GM15510 (cell line): ENCODE measurements around the gene PCCA.

Source experiments
- POLR2A ChIP-seq: IDR thresholded peaks from 3 replicates; pipeline ENCODE4 v1.6.1; 2011; ENCODE audit warnings: borderline replicate concordance; ENCODE audit not compliant: insufficient read length; ENCODE audit errors: extremely low read depth

PCCA gene

DNA sequence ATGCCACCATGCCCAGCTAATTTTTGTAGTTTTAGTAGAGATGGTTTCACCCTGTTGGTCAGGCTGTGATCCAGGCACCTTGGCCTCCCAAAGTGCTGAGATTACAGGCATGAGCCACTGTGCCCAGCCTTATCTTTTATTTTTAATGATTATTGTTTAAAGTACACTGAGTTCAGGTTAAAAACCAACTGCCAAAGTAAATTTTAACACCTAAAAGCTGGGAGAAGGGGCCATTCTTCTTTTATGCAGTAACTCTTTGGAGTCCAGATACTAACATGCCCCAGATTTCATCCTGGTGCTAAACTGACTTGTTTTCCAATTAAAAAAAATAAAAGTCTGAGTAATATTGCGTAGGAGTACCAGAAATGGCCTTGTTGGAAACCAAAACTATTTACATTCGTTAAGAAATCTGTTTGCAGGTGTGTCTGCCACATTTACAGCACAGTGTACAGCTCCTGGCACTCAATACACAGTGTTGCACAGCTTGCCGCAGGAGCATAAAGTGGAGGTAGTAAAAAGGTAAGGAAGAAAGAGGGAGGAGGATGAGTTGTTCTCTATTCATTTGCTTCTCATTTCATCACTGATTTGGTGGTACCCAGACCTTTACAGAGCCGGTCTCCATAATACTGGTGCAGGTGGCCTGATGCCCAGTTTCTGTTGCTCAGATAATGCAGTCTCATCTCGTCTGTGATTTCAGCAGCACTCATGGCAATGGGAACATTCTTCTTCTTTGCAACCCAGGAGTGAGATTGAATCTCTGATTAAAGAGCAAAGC is 108.9 kb downstream of the PCCA start:
- no peak for TF ChIP-seq POLR2A

GRCh38 chr13:100203696-100204367 is 114.9 kb downstream of the PCCA start:
- no peak for TF ChIP-seq POLR2A

- no peak for TF ChIP-seq POLR2A
These were observed 119.1 kb downstream of the PCCA start for GRCh38 chr13:100208002-100208401.

DNA sequence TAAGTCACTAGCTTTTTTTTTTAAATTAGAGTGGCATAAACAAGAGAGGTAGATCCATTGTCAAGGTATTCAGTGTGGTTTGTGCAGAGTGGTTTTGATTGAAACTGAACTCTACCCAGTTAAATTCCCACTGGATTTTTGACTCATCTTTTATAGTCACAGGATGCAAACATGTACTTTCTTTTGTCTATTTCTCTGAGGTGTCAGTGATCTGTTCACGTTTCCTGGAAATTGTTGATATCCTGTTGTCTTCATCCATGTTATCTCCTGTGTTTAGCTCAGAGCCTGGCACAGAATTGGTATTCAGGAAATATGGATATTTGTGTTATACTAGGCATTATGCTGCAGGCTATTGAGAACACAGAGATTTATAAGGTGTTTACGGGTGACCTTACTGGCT is 119.7 kb downstream of the PCCA start:
- no peak for TF ChIP-seq POLR2A

DNA sequence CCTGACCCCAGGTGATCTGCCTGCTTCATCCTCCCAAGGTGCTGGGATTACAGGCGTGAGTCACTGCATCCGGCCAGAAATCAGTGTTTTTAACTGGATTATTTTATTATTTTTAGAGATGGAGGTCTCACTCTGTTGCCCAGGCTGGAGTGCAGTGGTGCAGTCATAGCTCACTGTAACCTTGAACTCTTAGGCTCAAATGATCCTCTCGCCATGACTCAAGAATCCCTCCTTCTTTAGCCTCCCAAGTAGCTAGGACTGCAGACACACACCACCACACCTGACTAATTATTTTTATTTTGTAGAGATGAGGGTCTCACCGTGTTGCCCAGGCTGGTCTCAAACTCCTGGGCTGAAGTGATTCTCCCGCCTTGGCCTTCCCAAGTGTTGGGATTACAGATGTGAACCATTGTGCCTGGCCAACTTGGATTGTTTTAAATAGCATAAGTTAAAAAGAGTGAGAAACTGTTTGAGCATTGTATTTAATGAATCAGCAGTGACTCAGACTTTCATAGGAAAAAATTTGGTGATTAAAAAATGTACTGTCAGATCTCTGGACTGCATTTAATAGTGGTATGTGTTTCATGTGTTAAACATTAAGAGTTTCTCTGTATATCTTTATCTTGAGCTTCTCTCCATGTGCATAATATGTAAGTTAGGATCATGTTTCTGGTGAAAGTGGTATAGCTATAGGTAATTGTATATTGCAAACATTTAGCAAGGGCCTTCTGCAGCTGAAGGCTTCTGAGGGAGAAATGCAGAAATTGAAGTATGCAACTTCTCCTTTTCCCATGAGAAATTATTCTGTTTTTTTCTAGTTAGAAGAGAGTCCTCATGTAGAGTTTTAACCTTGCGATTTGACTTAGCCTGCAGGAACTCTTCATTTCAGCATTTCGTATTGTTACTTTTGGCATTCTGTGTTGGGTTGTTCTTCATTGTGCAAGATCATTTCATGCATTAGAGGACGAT is 121.2 kb downstream of the PCCA start:
- no peak for TF ChIP-seq POLR2A

DNA sequence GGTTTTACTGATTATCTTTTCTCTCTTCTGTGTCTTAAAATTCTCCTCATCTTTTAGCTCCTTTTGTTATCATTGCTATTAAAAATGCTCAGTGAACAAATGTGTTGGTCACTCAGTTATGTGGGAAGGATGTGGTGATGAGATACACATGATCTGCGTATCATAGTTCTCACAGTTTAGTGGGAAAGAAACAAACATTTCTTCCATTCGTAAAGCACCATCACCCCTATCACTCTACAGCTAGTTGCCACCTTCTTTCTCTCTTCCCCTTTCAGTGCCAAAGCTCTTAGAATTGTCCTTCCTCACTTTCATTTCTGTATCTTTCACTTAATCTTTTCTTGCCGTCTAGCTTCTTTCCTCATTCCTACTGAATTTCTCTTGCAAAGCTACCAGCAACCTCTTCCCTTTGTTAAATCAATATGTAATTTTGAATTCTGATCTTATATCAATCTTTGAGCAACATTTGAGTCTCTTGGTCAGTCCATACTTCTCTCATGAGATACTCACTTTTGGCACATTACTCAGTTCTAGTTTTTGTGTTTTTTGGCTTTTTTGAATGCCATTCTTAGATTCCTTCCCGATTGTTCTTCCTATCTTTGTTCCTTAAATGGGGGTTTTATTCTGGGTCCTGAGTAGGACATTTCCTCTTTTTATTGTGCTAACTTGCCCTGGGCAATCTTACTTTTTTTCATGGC is 122.3 kb downstream of the PCCA start:
- no peak for TF ChIP-seq POLR2A

DNA sequence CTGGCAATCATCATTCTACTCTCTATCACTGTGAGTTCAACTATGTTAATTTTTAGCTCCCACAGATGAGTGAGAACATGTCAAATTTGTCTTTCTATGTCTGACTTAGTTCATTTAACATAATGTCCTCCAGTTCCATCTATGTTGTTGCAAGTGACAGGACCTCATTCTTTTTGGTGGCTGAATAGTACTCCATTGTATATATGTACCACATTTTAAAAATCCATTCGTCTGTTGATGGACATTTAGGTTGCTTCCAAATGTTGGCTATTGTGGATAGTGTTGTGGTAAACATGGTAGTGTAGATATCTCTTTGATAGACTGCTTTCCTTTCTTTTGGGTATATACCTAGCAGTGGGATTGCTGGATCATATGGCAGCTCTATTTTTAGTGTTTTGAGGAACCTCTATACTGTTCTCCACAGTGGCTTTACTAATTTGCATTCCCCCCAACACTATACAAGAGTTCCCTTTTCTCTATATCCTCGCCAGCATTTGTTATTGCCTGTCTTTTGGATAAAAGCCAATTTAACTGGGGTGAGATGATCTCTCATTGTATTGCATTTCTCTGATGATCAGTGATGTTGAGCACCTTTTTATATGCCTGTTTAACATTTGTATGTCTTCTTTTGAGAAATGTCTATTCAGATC is 124.1 kb downstream of the PCCA start:
- TF ChIP-seq POLR2A = no peak

DNA sequence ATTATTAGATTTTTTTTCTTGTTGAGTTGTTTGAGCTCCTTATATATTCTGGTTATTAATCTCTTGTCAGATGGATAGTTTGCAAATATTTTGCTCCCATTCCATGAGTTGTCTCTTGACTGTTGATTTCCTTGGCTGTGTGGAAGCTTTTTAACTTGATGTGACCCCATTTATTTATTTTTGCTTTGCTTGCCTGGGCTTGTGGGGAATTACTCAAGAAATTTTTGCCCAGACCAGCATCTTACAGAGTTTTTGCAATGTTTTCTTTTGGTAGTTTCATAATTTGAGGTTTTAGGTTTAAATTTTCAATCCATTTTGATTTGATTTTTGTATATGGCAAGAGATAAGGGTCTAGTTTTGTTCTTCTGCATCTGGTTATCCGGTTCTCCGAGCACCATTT is 124.7 kb downstream of the PCCA start:
- no peak for TF ChIP-seq POLR2A

GRCh38 chr13:100214886-100215285 is 126.0 kb downstream of the PCCA start:
- no peak for TF ChIP-seq POLR2A

DNA sequence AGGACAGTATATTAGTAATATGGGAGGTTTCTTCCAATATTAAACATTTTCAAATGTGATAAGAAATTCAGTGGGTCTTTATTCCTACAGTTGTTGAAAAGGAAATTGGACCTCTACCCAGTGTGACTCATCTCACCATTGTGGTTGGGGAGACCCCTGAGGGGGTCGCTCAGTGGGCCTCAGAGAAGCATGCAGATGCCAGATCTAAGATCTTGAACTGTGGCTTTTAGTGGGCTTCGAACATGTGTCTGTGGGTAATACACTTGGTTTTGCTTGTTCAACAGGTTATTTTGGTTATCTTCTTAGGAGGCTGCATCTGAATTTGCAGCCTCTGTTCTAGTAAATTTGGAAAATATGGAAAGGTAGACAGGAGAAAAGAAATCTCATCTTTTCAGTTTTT is 132.3 kb downstream of the PCCA start:
- TF ChIP-seq POLR2A = no peak

- no peak for TF ChIP-seq POLR2A
These were observed 140.7 kb downstream of the PCCA start for GRCh38 chr13:100229603-100230002.

GRCh38 chr13:100230769-100231149 is 141.9 kb downstream of the PCCA start:
- TF ChIP-seq POLR2A = no peak

GRCh38 chr13:100231176-100231575 is 142.3 kb downstream of the PCCA start:
- TF ChIP-seq POLR2A = no peak

DNA sequence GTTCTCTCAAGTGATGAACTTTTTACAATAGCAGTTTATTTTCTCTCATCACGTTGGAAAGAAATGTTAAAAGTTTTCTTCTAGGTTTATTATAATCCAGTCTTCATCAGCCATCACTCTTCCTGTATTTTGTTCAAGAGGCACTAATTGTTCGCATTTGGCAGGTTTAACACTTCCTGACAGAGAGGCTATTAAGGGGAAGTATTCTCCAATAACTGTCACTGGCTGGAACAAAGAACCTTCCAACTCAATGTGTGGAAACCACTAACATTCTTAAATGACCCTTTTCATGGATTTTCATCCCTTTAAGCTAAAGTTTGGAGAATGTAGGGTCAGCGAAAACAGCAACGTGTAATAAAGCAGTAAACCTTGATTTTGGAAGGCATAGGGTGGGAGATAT is 145.1 kb downstream of the PCCA start:
- TF ChIP-seq POLR2A = no peak
